Measurements from ENCODE around the gene KPNA6. TPM values are rescaled to one million over a fixed set of nuclear protein-coding genes. Genes with fewer than 3 reads are reported as not detected.

The KPNA6 gene
- total RNA-seq, 1 donor from 2014 or later: 65.2 TPM

DNA sequence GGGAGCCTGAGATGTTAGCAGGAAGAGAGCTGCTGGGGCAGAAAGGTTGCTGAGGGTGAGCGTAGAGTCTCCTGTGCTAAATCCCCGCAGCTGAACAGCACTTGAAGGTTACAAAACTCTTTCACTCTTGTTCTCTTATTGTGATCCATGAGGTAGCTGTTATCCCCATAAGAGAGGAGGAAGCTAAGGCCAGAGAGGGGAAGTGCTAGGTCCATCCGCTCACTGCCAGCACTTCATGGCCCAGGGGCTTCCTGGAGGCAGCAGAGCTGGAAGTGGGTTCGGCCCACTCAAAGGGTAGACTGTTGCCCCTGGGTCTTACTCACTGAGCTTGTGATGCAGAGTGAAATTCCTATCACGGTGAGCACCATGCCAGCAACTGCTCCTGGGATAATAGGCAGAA is 108.7 kb downstream of the KPNA6 start:
- DNase-seq (ENCODE audit: low spot score): no peak

DNA sequence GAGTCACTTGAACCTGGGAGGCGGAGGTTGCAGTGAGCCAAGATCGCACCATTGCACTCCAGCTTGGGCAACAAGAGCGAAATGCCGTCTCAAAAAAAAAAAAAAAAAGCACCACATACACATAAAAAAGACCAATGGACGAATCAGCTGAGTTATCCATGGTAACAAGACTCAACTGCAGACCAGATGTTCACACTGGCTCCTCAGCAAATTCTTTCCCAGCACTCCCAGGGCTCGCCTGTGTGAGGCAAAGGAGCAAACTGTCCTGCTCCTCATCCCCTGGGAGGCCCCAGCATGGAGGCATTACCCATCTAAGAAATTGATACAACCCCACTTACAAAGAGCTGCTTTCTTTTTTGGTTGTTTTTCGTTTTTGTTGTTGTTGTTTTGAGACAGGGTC is 111.2 kb downstream of the KPNA6 start:
- DNase-seq (ENCODE audit: low spot score): no peak

DNA sequence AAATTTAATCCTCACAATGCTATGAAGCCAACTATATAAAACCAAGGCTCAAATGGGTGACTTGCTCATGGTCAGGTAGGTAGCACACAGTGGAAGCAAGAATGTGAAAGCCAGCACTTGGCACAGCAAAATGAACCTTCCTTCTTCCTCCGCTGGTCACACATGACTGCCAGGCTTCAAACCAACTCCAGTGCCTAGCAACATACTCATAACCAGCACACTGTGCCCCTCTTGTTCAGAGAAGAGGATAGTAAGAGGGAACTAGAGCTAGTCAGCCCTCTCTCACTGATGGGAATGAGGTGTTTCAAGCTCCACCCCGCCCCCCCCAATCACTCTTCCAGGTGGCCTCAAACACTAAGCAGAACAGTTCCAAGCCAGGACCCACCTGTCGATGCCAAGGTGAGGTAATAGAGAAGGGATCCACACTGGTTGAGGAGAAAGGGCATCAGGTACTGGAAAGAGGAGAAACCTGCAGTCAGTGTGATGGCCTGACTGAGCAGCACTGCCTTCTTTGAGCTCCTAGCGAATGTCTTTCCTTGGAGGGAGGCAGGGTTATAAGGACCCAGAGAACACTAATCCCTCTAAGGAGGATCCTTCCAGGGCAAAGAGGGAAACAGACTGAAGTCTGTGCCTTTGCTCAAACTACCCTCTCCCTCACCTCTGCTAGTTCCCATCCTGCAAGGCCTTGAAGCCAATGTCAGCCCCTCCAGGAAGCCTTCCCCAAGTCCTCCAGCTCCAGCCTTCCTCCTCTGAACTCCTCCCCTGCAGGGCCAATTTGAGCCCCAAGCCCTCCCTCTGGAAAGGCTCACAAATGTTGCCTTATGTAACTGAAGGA is 113.1 kb downstream of the KPNA6 start:
- DNase-seq (ENCODE audit: low spot score): no peak

DNA sequence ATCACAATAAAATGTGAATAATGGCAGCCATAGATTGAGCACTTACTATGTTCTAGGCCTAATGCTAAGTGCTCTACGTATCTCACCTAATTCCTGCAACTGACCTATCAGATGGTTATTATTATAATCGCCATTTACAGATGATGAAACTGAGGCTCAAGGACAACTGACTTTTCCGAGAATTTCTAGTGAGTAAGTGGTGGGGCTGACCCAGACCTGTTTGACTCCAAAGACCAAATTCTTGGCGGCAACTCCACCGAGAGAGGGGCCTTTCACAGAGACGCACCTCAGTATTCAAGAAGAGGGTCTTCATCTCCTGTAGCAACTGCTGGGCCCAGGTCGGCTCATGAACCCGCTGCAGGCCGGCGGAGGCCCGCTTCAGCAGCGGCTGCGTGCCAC is 113.7 kb downstream of the KPNA6 start:
- DNase-seq (ENCODE audit: low spot score): no peak

DNA sequence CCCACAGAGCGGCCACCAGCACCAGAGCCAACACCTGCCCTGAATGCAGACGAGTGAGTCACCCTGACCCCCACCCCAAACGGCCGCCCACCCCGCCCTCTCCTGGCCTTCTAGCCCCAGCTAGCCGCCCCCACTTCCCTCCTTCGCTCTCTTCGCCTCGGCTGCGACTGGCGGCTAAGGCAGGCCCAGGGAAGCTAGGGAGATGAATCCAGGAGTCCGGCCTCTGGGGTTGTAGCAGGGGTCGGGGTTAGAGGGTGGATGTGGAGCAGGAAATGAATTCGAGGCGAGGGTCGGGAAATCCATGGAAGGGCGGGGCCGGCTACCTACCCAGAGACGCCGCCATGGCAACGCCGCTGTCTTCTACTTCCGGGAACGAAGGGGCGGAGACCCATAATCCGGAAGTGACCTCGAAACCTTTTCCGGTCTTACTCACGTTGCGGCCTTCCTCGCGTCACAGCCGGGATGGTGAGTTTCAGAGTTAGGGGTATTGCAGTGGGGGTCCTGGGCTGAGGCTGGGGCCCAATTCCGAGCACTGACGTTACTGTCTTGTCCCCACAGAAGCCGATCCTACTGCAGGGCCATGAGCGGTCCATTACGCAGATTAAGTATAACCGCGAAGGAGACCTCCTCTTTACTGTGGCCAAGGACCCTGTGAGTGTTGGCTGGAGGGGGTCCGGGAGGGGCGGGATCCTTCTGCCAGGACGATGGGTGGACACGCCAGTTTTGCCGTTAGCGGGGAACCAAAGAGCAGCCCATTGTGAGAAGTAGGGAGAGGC is 114.3 kb downstream of the KPNA6 start, which contains the start of the genes EIF3I and TMEM234:
Gene EIF3I, plus strand, starts transcription at position 428 of the 776 bp plus-strand sequence. Its CDS starts 35 bp downstream, at position 463.
Gene TMEM234, minus strand, starts transcription at position 374 of the 776 bp plus-strand sequence. Its CDS starts 31 bp downstream, at position 343.
- DNase-seq (ENCODE audit: low spot score): peak; percentile 93

DNA sequence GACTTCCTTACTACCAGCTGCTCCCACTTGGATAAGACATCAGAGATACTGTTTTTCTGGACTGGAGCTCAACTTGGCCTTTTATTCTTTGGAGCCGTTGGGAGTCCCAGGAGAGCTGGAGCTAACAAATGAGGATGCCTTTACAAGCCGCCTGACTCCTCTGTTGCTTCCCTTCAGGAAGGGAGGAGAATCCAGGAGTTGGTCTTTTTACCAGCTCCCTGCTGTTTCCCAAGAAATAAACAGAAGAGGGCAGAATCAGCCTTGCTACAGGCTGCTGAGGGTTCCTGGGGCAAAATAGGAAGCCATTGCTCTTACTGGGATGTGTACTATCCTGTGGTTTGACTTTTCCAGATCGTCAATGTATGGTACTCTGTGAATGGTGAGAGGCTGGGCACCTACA is 115.8 kb downstream of the KPNA6 start:
- DNase-seq (ENCODE audit: low spot score): no peak

DNA sequence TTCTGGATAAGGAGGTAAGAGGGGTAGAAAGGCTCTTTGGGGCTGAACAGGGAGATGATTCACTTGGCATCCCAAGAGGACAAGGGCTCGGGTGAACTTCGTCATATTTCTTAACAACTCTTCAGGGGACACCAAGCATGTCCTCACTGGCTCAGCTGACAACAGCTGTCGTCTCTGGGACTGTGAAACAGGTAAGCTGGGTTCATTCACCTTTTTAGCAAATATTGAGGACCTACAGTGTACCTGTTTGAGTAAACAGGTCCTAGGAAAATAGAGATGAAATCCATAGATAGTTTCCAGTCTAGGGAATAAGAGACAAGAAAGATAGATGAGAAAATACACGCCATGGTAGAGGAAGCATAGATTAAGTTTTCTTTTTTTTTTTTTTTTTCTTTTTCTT is 116.4 kb downstream of the KPNA6 start:
- no peak for DNase-seq (ENCODE audit: low spot score)

Other genes with a start within 250 kb of the KPNA6 start
- gene PTP4A2, start 169.7 kb upstream of the KPNA6 start, total RNA-seq: 274 TPM
- gene KHDRBS1, start 94.2 kb upstream of the KPNA6 start, total RNA-seq: 99.4 TPM
- gene TMEM39B, start 35.1 kb upstream of the KPNA6 start, total RNA-seq: 18.4 TPM
- gene TXLNA, start 71.6 kb downstream of the KPNA6 start, total RNA-seq: 62.1 TPM
- 12.1 TPM for gene CCDC28B, start 92.5 kb downstream of the KPNA6 start, total RNA-seq
- gene IQCC, start 97.6 kb downstream of the KPNA6 start, total RNA-seq: 3.5 TPM
- gene DCDC2B, start 101.0 kb downstream of the KPNA6 start, total RNA-seq: not detected
- 35.1 TPM for gene TMEM234, start 114.3 kb downstream of the KPNA6 start, total RNA-seq
- gene EIF3I, start 114.4 kb downstream of the KPNA6 start, total RNA-seq: 132 TPM
- 7.6 TPM for gene FAM167B, start 139.2 kb downstream of the KPNA6 start, total RNA-seq
- gene LCK, start 143.2 kb downstream of the KPNA6 start, total RNA-seq: 11.5 TPM
- 166 TPM for gene HDAC1, start 184.0 kb downstream of the KPNA6 start, total RNA-seq
- gene MARCKSL1, start 228.2 kb downstream of the KPNA6 start, total RNA-seq: 303 TPM

Data from mucosa of gallbladder (tissue), 1 donor.